GM03348 (cell line): ENCODE results near the gene PODN.

Experiments used
- DNase-seq: peaks from one replicate; pipeline ENCODE4 v3.0.0; 2012; ENCODE audit warnings: low spot score

Gene PODN, protein sequence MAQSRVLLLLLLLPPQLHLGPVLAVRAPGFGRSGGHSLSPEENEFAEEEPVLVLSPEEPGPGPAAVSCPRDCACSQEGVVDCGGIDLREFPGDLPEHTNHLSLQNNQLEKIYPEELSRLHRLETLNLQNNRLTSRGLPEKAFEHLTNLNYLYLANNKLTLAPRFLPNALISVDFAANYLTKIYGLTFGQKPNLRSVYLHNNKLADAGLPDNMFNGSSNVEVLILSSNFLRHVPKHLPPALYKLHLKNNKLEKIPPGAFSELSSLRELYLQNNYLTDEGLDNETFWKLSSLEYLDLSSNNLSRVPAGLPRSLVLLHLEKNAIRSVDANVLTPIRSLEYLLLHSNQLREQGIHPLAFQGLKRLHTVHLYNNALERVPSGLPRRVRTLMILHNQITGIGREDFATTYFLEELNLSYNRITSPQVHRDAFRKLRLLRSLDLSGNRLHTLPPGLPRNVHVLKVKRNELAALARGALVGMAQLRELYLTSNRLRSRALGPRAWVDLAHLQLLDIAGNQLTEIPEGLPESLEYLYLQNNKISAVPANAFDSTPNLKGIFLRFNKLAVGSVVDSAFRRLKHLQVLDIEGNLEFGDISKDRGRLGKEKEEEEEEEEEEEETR

GRCh38 chr1:53061859-53062707 lies at the start of gene PODN:
Gene PODN, plus strand, starts transcription at chr1:53062213. Its CDS starts 7,643 bp downstream, at chr1:53069856.
- DNase-seq: peak; percentile 84

- peak; percentile 87 for DNase-seq
These were observed 47.1 kb upstream of the PODN start for GRCh38 chr1:53014791-53015507.

- DNase-seq: no peak
These were observed 46.5 kb upstream of the PODN start for GRCh38 chr1:53015508-53015860.

- peak; percentile 29 for DNase-seq
These were observed 45.3 kb upstream of the PODN start for GRCh38 chr1:53016705-53017104.

- DNase-seq: no peak
These were observed 41.4 kb upstream of the PODN start for GRCh38 chr1:53020588-53020987.

GRCh38 chr1:53022179-53022578 lies 39.8 kb upstream of the PODN start:
- no peak for DNase-seq

DNA sequence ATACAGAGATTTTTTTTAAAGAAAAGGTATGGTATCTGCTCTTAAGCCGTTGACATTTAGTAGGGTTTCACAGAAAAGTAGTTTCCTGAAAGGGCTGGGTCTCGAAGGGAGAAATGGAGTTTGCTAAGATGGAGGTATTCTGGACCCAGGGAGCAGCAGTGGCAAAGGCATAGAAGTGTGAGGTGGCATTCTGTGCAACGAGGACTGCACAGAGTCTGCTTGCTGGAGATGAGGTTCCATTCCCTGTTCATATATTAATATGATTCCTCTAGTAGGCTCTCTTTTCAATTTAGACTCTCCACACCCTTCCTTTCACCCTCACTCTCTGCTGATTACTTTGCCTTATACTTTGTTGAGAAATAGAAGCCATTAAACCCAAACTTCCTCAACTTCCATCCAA lies 38.5 kb upstream of the PODN start:
- DNase-seq: no peak

DNA sequence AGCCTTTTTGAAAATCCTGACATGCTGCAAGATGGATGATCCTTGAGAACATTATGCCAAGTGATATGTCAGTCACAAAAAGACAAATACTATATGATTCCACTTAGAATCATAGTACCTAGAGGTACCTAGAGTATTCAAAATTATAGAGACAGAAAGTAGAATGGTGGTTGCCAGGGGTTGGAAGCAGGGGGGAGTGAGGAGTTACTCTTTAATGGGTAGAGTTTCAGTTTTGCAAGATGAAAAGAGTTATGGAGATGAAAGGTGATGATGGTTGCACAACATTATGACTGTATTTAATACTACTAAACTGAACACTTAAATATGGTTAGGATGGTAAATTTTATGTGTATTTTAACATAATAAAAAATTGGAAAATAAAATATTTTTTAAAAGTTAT lies 37.9 kb upstream of the PODN start:
- no peak for DNase-seq

DNA sequence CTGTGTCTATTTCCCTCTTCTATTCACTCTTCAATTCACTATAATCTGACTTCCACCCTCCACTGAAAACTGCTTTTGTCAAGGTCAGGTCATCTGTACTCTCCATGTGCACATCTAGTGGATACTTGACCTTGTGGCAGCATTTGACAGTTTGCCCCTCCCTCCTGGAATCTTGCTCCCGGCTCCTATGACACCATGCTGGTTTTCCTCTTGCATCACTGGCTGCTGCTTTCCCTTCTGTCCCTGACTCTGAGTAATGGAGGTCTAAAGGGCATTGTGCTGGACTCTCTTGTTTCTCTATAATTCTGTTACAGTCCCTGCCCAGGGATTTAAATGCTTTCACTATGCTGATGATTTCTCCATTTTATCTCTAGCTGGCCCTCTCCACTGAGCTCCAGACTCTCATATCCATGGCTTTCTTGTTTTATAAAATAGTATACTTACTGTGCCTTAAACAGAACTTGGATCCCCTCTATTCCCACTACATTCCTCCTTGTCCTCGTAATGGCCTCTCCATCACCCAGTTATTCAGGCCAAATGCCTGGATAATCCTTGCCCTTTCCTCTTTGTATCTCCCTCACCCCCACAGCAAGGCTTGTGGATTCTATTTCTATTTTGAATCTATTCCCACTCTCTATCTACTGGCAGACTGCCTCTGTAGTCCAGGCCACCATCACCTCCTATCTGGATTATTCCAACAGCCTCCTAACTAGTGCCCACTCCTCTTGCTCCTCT lies 36.8 kb upstream of the PODN start:
- DNase-seq: peak; percentile 76

- no peak for DNase-seq
These were observed 36.3 kb upstream of the PODN start for GRCh38 chr1:53025769-53026112.

GRCh38 chr1:53026254-53026653 lies 35.8 kb upstream of the PODN start:
- no peak for DNase-seq

DNA sequence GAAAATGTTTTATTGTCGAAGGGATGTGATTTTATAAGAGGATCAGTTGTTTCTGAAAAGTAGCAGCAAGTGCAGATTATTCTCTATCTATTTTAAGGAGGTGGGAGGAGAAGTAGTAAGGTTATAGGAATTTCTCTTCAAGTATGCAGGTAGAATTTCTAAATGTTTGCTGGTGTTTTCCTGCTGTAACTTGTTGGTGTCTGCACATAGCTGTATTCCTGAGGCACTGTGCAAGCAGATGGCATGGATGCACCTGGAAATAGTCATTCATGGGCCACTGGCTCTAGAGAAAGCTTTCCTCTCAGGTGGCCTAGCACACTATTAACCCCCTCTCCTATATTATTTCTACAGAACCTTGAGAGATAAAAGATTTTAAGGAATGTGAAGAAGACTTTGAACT lies 30.3 kb upstream of the PODN start:
- no peak for DNase-seq

GRCh38 chr1:53037159-53037558 lies 24.9 kb upstream of the PODN start:
- no peak for DNase-seq

- no peak for DNase-seq
These were observed 23.4 kb upstream of the PODN start for GRCh38 chr1:53038566-53038965.

- DNase-seq: peak; percentile 71
These were observed 18.7 kb upstream of the PODN start for GRCh38 chr1:53043271-53043670.

- DNase-seq: no peak
These were observed 17.1 kb upstream of the PODN start for GRCh38 chr1:53044926-53045325.

GRCh38 chr1:53046930-53047329 lies 15.1 kb upstream of the PODN start:
- no peak for DNase-seq

- DNase-seq: peak; percentile 28
These were observed 14.0 kb upstream of the PODN start for GRCh38 chr1:53047737-53048736.

GRCh38 chr1:53048960-53049573 lies 12.9 kb upstream of the PODN start:
- DNase-seq: no peak

- no peak for DNase-seq
These were observed 12.4 kb upstream of the PODN start for GRCh38 chr1:53049574-53049967.
